ENCODE data around the gene LOX.
"Not testable (repeated sequence)": the region's sequence is repeated elsewhere in the genome, so short reads cannot be mapped to it uniquely, and the experiment has no call there.

Gene LOX

DNA sequence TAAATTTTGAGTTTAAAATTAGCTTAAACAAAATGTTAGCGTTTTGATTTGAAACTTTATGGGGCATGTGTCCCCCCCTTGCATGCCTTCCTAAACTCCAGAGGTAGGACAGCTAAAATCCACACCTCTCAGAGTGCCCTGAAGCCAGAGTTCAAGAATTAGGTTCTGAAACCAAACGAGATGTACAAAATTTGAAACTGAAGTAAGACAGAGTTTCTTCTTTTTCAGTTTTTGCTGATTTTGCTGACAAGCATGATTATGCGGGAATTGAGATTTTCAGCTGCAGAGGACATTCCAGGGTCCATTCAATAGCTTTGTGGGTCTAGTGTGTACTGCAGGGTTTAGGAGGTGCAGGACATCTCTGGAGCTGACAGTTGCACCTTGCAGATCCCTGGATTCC, 17.1 kb upstream of the LOX start:
- DNase-seq: no peak

DNA sequence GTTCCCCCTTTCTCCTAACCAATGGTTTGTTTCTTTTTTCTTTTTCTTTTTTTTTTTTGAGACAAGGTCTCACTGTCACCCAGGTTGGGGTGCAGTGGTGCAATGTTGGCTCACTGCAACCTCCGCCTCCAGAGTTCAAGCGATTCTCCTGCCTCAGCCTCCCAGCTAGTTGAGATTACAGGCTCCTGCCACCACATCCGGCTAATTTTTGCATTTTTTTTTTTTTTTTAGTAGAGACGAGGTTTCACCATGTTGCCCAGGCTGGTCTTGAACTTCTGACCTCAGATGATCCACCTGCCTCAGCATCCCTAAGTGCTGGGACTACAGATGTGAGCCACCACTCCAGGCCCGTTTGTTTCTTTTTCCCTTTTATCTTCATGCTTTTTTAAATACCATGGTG, 16.2 kb upstream of the LOX start:
- not testable (repeated sequence) for DNase-seq

DNA sequence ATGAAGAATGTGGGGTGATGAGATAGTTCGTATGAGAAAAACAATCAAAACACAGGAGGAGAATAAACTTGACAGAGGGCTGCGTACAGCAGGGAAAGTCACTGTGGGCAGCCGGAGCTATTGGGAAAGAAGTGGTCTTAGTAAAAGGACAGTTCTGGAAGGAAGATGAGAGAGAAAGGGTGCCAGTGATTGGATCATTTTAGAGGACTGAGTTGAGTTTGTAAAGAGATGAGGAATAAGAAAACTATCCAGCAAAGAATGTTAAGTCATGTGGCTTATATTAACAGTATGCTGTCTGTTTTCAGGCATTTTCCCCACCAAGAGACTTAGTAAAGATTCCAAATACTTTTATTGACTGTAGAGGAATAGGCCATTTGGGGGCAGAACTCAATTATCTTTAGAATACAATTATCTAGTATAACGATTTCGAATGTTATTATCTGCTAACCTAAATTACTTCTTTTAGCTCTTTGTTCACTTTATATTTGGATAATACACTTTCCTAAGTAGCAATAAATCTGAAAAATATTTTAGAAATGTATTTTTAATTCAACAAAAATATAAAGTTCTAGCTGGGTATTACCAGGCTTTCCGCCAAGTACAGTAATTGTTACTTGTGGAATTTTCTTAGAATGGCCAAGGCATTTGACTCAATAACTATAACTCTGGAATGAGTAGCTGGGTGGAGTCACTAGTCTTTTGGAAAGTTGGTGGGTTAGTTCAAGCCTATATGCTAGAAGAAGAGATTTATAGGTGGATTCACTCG, 15.5 kb upstream of the LOX start:
- no peak for DNase-seq

DNA sequence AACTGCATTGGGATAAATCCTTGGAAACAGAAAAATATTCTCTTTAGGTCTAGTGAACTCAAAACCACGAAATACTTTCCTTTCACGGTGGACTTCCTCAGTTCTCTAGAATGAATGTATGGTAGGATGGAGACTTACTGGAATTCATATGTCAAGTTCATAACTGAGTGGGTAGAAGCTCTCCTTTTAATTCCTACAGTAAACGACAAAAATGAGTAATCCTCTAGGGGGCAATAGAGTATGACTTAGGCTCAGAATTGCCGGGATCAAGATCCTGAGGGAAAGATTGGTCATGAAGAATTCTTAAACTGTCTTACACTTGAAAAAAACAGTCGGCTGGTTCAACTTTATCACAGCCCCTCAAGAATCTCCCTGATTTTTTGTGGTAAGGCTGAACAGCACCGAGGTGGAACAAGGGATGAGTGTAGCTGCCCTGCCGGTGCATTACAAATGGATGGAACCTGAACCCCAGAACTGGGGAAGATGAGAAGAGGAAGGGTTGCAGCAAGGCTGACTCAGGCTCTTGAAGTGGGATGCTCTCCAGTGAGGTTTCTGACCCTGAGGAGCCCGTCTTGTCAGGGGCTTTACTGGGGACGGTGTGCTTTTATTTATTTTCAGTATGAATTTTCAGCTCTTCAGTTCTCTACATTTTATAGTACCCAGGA, 14.0 kb upstream of the LOX start:
- no peak for DNase-seq

DNA sequence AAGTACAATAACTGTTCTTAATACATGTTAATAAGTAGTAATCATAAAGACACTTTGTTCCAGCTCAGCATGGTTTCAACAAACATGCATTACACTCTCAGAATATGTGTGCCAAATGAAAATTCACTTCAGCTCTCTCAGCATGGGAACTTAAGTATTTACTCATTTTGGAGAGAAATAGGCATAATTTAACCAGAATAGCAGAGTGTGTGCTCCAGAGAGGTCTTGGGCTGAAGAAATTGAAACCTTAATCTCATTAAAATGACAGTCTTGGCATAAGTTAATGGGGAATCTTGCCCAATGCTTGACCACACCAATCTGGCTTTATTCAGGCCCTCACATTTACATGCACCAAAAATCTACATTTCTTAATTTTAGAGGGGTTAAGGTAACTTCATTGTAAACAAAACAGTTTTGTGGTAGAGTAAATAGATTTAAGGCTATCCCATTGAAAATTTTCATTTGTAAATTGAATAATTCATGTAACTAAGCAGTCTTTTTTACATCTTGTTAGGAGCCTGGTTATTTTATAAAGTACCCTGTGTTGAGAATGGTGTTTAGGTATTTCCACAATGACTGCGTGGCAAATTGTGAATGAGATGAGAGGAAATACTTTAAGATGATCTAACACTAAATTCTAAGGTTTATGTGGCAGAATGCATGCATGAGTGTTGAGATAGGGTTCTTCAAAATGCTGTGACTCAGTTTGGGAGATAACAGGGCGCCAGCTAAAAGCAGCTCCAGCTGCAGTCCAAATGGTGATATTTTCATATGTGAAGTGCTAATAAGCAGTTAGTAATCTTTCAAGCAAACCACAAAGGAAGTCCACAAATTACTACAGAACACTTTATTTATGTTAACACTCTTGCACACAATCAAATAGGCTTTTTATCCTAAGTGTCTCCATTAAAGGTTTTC, 11.3 kb upstream of the LOX start:
- no peak for DNase-seq

DNA sequence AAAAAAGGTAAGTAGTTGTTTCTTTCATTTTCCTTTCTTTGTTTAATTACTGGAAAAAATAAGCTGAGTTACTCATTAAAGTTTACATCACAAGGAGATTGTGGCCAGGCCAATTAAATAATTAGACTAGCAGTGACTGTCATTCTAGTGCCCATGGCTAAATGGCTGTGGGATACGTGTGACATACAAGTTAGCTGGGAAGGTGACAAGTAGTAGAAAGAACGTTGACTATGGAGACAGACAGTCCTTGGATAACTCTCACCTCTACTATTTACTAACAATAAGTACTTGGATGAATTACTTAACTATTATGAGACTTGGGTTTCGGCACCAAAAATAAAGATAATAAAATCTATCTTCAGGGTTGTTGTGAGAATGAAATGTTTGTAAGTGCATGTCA, 7.0 kb upstream of the LOX start:
- no peak for DNase-seq

DNA sequence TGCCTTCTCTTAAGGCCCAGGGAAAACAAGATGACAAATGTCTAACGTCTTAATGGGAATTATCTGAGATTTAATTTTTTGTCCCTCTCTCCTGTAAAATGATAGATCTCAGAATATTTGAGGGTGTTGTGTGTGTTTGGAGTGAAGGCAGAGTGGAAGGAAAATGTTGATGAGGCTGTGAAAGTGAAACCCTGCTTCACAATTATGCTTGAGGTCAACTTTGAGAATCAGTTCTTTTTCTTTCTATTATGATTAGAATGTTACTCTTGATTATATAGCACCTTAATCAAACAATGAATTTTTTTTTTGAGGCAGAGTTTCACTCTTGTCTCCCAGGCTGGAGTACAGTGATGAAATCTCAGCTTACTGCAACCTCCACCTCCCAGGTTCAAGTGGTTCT, 5.5 kb upstream of the LOX start:
- DNase-seq: no peak

DNA sequence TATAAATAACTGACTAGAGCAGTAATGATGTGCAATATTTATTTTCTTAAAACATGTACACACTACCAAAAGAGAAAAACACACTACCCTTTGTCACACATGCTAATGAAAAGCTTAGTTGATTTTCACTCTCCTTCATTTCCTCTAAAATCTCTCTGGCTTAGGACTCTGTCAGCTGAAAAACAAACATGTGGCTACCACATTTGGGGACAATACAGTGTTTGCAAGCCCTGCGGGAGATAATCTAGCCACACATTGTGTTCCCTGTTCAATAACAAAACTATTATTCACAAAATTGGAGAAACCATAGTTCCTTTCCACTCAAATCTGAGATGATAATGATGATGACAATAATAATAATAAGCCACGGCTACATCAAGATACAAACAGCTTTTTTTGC, 3.5 kb upstream of the LOX start:
- DNase-seq: no peak

DNA sequence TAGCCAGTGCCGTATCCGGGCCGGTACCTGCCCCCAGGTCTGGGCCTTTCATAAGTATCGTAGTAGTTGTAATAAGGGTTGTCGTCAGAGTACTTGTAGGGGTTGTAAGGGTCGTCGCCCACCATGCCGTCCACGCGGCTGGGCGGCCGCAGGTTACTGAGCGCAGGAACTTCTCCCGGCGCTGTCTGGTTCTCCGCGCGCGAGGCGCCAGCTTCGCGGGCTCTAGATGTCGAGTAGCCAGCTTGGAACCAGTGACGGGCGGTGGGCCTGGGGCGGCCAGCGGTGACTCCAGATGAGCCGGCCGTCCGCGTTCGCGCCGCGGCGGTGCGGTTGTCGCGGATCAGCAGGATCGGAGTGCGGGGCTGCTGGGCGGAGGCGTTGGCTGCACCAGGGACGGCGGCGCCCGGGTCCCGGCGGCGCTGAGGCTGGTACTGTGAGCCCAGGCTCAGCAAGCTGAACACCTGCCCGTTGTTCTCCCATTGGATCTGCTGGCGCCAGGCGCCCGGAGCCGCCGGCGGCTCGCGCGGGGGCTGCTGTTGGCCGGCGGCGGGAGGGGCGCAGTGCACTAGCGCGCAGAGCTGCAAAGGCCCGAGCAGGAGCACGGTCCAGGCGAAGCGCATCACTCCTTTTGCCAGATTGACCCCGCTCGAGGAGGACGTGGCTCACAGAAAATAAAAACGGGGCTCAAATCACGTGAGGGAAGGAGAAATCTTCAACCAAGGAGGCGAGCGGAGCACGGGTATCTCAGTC, 518 bp downstream of the LOX start:
- no peak for DNase-seq

DNA sequence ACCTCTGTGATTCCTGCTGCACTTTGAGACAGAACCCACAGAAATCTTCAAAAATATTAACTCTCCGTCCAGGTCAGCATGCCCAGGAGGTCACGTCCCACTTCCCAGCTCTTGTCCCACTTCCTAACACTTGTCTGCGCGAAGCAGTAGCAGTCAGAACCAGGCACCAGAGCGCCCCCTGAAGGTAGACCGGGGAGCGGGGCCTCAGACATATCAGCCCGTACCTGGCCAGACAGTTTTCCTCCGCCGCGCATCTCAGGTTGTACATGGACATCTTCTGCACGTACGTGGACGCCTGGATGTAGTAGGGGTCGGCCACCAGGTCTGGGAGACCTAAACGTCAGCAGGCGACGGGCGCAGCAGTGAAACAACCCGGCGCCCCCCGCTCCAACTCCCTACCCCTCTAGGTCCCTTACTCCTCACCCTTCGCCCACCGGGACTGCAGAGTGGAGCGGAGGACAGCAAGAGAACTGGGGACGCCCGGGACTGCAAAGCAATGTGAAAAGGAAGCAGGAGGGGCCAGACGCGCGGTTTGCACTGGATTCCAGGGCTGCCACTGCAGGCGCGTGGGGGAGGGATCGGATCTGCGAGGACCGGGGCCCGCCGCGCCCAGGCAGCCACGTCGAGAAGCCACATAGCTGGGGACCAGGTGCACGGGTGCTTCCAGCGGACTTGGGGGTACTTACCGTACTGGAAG, 1.2 kb downstream of the LOX start:
- no peak for DNase-seq

DNA sequence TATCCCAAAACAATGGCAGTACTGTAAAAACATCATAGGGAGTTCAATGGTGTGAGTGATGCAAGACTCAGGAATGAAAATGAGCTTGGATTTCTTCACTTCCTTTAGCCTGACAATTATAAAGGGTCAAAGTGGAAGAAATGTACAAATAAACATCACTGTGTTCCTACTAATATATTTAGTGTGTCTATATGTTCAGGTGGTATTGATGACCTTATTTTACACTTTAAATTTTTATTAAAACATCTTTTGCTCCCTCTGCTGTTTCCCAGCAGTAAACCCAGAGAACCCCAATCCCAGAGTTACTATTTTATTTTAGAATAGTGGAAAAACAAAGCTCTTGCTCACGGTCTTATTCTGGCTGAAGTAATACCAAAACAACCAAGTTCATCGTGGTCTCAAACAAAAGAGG, 2.0 kb downstream of the LOX start:
- DNase-seq: no peak

DNA sequence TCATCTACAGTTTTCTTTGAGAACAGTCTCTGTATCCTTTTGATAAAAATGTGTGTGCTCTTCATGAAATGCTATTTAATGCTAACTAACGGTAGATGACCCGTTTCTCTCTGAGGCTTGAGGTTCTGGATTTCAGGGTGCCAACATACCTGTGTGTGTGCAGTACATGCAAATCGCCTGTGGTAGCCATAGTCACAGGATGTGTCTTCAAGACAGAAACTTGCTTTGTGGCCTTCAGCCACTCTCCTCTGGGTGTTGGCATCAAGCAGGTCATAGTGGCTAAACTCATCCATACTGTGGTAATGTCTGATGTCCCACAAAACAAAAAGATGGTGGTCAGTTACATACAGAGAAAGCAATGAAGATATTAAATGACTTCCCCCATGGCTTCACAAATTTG, 4.2 kb downstream of the LOX start:
- no peak for DNase-seq

DNA sequence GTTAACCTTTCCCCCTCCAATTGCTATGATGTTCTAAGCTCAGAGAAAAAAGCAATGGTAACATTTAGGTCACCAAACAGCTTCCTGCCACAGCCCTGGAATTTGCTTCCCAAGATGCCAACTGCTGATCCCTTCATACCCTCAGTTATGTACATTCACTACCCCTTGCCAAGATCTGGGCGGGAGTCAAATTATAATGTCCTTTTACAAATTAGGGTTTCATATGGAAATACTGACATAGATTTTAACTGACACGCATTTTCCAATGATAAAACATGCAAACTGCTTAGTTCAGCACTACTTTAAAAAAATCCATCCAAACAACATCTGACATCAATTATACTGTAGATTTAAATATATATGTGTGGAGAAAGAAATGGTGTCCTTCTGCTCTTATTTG, 5.0 kb downstream of the LOX start:
- no peak for DNase-seq

DNA sequence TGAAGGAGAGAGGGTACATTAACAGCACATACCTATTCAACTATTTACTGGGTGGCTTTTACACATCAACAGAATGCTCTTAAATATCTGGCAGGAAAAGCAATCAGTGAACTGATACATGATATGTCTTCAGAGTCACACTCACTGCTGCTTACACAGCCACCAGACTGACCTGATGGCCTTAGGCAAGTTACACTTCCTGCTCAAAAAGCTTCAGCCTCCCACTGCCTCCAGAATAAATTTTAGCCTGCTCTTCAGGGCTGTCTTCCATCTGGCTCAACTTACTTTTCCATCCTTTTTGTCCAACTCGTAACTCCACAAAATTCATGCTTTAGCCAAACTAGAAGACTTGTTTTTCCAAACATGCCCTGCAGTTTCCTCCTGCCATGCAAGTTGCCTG, 10.7 kb downstream of the LOX start:
- DNase-seq: no peak

DNA sequence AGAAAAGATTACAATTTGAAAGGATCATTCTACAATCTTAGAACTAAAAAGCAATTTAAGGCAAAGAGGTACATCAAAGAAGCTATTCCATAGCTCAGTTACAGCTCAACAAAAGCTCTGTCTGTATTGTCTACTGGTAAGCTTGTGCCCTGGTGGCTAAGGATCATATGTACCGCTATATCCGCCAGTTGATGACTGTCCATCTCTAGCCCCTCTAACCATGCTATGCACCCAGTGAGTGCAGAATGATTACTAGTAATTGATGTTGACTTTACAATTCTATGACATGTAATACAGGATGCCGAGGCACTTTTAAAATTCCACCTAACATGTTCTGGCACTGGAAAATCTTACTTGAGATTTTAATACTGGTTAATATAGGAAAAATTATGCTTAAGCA, 13.1 kb downstream of the LOX start:
- no peak for DNase-seq

DNA sequence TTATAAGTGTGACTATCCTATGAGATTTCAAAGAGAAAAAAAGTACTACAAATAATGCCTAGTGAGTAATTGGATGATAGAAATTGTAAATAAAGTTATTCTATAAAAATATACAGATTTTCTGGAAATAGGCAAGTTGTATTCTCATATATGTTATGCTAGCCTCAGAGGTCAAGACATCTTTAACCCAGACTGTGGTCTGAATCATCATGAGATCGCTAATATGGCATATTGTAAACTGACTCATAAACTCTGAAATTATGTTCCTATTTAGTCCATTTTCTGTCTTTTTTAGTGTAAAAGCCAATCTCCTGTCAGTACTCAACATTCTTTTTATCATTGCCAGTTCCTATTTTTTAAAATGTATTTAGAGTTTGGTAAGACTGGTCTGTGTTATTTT, 14.2 kb downstream of the LOX start:
- DNase-seq: no peak

DNA sequence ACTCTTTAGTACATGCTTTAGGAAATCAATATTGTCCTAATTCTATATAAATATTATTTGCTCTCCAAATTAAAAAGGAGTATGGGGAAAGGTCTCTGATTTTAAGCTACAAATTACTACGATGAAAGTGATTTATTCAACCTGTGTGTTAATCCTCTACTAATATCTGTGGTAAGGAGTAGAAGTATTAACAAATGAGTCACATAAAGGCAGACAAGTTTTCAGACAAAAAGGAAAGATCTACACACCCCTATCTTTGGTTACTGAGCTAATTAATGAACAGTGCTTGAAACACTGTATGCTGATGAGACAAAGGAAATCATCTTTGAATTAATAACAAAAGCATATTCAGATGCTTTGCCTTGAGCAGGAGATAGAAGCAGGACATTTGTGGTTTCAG, 15.9 kb downstream of the LOX start:
- DNase-seq: no peak

DNA sequence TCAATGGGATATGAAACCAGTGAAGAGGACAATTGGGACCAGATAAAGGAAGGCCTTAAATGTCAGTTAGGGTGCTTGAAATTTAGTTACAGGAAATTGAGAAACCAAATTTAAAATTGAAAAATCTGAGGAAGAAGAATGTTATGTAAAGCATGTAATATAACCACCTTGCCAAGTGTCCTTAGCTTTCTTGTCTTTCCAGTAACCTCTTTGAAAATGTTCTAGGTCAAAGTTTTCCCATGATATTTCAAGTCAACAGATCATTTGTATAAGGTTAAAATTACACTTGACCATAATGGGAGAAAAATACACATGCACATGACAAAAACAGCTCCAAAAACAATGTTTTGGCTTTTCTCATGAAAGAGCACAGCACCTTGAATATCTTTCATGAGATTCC, 21.1 kb downstream of the LOX start:
- DNase-seq: no peak

DNA sequence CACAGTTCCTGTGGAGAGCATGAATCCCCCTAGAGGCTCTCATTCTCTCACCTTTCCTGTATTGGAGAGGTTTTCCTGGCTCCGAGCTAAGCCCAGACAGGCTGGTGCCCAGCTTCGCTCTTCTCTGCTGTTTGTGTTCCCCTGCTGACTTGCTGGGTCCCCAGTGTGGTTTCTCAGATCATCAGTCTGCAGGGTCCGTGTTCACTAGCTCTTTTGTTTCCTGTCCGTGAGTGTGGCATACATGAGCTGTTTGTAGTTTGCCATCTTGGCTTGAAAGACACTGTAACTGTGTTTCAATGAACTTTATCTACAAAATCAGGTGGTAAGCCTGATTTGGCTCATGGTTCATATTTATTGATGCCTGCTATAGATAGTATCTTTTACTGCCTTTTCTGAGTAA, 23.8 kb downstream of the LOX start:
- DNase-seq: no peak

DNA sequence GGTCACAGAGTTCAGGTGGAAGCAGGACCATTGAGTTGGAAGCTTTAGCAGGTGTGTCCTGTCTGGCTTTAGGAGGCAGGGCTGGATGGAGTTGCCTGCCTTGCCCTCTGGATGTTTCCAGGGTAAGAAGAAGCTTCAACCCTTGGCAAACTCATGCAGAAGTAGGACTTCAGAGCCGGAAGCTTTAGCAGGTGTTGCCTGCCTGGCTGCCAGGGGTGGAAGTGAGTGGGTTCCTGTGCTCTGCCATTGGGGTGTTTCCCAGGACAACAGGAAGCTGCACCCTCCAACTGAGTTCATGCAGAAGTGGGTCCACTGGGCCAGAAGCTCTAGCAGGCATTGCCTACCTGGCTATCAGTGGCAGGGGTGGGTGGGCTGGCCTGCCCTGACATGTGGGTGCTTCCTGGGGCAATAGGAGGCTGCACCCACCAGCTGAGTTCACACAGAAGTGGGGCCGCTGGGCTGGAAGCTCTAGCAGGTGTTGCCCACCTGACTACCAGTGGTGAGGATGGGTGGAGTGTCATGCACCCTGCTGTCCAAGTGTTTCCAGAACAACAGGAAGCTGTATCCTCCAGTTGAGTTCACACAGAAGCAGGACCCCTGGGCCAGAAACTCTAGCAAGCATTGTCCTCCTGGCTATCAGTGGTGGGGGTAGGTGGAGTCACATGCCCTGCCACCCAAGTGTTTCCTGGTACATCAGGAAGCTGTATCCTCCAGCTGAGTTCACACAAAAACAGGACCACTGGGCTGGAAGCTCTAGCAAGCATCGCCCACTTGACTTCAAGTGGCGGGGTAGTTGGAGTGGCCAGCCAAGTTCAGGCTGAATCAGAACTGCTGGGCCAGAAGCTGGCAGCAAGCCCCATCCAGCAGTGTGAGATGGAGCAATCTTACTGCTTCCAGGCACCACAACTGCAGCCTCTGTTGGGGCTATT, 24.6 kb downstream of the LOX start:
- no peak for DNase-seq

DNA sequence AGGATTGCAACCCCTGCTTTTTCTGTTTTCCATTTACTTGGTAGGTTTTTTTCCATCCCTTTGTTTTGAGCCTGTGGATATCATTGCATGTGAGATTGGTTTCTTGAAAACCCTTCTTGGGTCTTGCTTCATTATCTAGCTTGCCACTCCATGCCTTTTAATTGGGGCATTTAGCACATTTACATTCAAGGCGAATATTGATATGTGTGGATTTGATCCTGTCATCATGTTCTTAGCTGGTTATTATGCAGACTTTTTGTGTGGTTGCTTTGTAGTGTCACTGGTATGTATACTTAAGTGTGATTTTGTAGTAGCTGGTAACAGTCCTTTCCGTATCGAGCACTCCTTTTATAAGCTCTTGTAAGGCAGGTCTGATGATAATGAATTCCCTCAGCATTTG, 26.5 kb downstream of the LOX start:
- no peak for DNase-seq

Data from cerebellar nuclear complex (tissue), 1 donor.